ENCODE measurements around the gene SLC48A1. TPM values are rescaled to one million over a fixed set of nuclear protein-coding genes. Genes with fewer than 3 reads are reported as not detected.
A peak's percentile ranks its signal among the peaks of the same experiment; 100 is the strongest.

The SLC48A1 gene
- total RNA-seq, 2 experiments from 2014 or later, result 7.0 to 8.1 TPM

DNA sequence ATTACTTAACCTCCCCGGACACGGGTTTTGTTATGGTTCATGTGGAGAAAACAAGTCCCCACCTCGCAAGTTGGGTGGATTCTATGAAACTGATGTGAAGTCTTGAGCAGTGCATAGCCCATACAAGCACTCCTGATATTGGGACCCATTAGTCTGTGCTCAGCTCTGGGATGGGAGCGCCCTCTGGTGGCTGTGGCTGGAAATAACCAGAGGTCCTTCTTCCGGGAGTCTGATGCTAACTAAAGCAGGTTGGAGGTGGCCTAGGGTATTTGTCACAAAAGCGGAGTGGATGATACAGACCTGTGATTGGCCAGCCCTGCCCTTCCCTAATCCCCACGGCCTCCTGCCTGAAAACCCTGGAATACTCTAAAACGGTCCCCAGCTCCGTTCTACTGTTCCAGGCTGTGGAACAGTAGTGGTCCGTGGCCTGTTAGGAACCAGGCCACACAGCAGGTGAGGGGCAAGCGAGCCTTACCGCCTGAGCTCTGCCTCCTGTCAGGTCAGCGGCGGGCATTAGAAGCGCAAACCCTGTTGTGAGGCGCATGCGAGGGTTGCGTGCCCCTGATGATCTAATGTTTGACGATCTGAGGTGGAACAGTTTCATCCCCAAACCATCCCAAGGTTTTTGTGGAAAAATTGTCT lies 6.4 kb downstream of the SLC48A1 start:
- Mint-ChIP-seq H3K36me3 (ENCODE audit: low read depth) (peaks cover 15% of the 10 kb centered on the region), H3K27me3 (ENCODE audit: low read depth) (no peaks in the 10 kb centered on the region), H3K4me3 (no peak overlapping the region), H3K9me3 (ENCODE audit: insufficient read depth) (no peaks in the 10 kb centered on the region), H3K4me1 (ENCODE audit: low read depth) (peaks cover 44% of the 10 kb centered on the region), H3K27ac (peak overlapping the region; percentile 47)
- ChIA-PET CTCF (interaction anchor here (0.7 to 18.4 kb wide), 15 partner anchors 9 to 126 kb away, joined by 3 to 646 read pairs (median 4); partner anchors contain the start of gene VDR), POLR2A (interaction anchor here (0.6 to 1.4 kb wide), 3 partner anchors 24 to 34 kb away, joined by 3 to 5 read pairs (median 5); no protein-coding TSS in a partner anchor)
- ATAC-seq (peak; percentile 91), DNase-seq (peak; percentile 94)

DNA sequence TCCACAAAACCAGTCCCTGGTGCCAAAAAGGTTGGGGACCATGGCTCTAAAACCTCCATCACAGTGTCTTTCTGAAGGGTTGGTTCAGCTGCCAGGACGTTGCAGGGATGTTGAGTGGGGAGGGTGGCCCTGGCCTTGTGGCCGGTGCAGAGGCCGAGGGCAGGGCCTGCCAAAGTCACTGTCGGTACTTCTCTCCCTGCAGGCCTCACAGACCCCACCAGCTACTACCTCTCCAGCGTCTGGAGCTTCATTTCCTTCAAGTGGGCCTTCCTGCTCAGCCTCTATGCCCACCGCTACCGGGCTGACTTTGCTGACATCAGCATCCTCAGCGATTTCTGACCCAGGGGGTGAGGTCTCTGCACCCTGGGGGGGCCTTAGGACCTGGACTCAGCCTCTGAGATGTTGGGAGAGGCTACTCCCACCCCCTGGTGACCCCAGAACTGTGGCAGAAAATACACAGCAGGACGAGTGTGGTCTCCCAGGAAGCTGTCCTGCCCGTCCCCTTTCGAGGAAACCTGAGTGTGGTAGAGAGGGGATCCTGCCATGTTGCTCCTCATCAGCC lies 7.0 kb downstream of the SLC48A1 start:
- POLR2A ChIA-PET, result interaction anchor here (0.6 to 1.2 kb wide), 2 partner anchors 25 to 30 kb away, joined by 3 to 5 read pairs; no protein-coding TSS in a partner anchor
- Mint-ChIP-seq H3K9me3 (ENCODE audit: insufficient read depth) (no peaks in the 10 kb centered on the region), H3K27ac (peak overlapping the region; percentile 30), H3K4me1 (ENCODE audit: low read depth) (peaks cover 39% of the 10 kb centered on the region), H3K27me3 (ENCODE audit: low read depth) (no peaks in the 10 kb centered on the region), H3K4me3 (no peak overlapping the region), H3K36me3 (ENCODE audit: low read depth) (peaks cover 21% of the 10 kb centered on the region)
- ATAC-seq (no peak), DNase-seq (no peak)
- CTCF ChIA-PET, result interaction anchor here (0.9 to 18.4 kb wide), 12 partner anchors 9 to 125 kb away, joined by 3 to 646 read pairs (median 16); partner anchors contain the start of gene VDR

DNA sequence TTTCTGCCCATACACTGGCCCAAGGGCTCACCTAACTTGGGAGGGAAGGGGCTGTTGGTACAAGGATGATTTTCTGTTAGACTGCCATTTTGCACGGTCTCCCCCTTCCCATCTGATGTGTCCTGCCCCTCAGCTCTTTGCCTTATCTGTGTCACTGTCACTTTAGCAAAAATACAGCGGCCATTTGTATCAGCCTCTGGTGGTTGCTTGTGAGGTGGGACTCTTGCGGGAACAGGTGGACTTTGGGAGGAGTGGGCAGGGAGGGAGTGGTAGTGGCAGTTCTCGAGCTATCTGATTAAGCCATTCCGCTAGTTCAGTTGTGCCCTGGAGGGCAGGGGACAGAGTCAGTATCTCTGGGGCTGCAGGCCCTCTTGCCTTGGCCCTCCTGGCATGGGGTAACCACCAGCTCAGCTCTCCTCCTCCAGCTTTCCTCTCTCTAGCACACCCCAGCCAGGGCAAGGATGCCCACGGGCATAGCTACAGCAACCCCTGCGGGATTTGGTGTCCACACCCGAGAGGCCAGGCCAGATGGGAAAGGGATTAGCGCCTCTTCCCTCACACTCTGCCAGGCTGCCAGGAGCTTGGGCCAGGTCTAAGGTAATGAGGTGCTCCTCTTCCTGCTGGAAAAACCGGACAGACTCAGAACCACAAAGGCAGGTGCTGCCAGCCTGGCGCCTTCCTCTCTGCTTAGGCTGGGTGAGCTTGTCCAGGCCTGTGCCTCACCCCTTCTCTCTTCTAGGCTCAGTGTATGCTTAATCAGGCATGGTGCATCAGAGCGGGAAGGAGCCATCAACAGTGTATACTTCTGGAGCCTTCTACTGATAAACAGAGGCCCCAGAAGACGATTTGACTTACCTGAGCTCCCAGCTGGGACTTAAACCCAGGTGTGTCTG lies 8.7 kb downstream of the SLC48A1 start:
- H3K4me1 Mint-ChIP-seq (ENCODE audit: low read depth), result peaks cover 27% of the 10 kb centered on the region
- DNase-seq (no peak), ATAC-seq (no peak)
- peak overlapping the region; percentile 13 for H3K27ac Mint-ChIP-seq
- POLR2A ChIA-PET, result interaction anchor here (0.6 to 1.3 kb wide), 4 partner anchors 9 to 52 kb away, joined by 3 to 4 read pairs (median 4); no protein-coding TSS in a partner anchor
- H3K27me3 Mint-ChIP-seq (ENCODE audit: low read depth), result no peaks in the 10 kb centered on the region
- no peak overlapping the region for H3K4me3 Mint-ChIP-seq
- CTCF ChIA-PET, result interaction anchor here (0.8 to 18.4 kb wide), 11 partner anchors 11 to 65 kb away, joined by 3 to 646 read pairs (median 7); no protein-coding TSS in a partner anchor
- H3K9me3 Mint-ChIP-seq (ENCODE audit: insufficient read depth), result no peaks in the 10 kb centered on the region
- H3K36me3 Mint-ChIP-seq (ENCODE audit: low read depth), result peaks cover 37% of the 10 kb centered on the region

DNA sequence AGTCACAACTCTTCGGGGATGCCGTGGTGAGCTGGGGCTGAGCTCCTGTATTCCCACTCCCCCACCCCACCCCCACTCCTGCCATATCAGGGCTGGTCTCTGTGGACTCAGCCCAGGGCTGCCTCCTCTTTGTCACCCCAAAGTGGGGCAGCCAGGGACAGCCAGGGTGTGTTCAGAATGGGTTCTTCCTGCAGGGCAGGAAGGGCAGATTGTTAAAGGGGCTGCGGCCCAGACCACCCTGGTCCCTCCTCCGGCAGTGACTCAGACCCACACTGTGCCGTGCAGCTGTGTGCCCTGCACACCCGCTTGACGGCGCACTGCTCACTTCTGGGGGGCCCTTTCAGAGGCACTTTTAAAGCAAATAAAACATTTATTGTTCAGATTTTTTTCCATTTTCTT lies 9.3 kb downstream of the SLC48A1 start:
- ChIA-PET POLR2A (interaction anchor here (0.7 kb wide), 1 partner anchor 41 kb away, joined by 3 read pairs; no protein-coding TSS in a partner anchor), CTCF (interaction anchor here (0.8 to 18.4 kb wide), 9 partner anchors 11 to 66 kb away, joined by 3 to 646 read pairs (median 7); no protein-coding TSS in a partner anchor)
- H3K36me3 Mint-ChIP-seq (ENCODE audit: low read depth), result peaks cover 43% of the 10 kb centered on the region
- H3K27me3 Mint-ChIP-seq (ENCODE audit: low read depth), result no peaks in the 10 kb centered on the region
- no peak for ATAC-seq
- H3K4me3 Mint-ChIP-seq, result no peak overlapping the region
- H3K9me3 Mint-ChIP-seq (ENCODE audit: insufficient read depth), result no peaks in the 10 kb centered on the region
- H3K27ac Mint-ChIP-seq, result peak overlapping the region; percentile 77
- no peak for DNase-seq
- H3K4me1 Mint-ChIP-seq (ENCODE audit: low read depth), result peaks cover 22% of the 10 kb centered on the region

DNA sequence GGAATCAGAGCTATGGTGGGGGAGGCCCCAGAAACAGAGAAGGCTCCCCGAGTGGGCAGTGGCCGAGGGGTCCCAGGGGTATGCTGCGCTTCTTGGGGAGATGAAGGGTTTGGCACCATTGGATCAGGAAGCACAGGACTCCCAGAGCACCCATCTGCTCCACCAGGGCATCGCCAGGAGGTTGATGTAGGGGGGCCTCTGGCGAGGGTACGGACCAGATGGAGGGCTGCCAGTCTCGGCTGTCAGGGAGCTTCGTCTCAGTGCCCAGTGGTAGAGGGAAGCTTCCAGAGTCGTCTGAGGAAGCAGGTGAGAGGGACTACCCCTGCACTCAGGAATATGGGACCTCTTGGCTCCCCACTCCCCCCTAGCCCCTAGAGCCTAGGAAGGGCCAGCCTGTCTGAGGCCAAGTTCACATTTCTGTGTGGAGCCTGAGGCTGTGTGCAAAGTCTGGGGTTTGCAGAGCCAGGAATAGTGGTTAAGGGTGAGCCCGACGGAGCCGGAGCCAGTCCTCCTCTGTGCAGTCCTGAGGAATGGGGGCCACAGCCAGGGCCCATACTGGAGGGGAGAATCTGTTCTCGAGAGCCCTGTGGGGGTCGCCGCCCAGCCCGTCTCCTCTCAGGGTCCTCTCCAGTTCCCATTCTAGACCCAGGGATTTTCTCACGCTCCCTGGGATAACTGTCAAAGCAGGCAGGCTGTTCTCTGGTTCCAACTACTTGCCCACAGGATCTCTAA lies 10.2 kb downstream of the SLC48A1 start:
- Mint-ChIP-seq H3K36me3 (ENCODE audit: low read depth) (peaks cover 51% of the 10 kb centered on the region), H3K27ac (peak overlapping the region; percentile 77), H3K4me3 (no peak overlapping the region), H3K27me3 (ENCODE audit: low read depth) (no peaks in the 10 kb centered on the region), H3K9me3 (ENCODE audit: insufficient read depth) (no peaks in the 10 kb centered on the region), H3K4me1 (ENCODE audit: low read depth) (peaks cover 15% of the 10 kb centered on the region)
- DNase-seq (no peak), ATAC-seq (no peak)
- ChIA-PET CTCF (interaction anchor here (1.9 to 9.4 kb wide), 3 partner anchors 18 to 52 kb away, joined by 7 to 144 read pairs (median 24); no protein-coding TSS in a partner anchor), POLR2A (interaction anchor here (0.5 kb wide), 1 partner anchor 371 kb away, joined by 3 read pairs; no protein-coding TSS in a partner anchor)

DNA sequence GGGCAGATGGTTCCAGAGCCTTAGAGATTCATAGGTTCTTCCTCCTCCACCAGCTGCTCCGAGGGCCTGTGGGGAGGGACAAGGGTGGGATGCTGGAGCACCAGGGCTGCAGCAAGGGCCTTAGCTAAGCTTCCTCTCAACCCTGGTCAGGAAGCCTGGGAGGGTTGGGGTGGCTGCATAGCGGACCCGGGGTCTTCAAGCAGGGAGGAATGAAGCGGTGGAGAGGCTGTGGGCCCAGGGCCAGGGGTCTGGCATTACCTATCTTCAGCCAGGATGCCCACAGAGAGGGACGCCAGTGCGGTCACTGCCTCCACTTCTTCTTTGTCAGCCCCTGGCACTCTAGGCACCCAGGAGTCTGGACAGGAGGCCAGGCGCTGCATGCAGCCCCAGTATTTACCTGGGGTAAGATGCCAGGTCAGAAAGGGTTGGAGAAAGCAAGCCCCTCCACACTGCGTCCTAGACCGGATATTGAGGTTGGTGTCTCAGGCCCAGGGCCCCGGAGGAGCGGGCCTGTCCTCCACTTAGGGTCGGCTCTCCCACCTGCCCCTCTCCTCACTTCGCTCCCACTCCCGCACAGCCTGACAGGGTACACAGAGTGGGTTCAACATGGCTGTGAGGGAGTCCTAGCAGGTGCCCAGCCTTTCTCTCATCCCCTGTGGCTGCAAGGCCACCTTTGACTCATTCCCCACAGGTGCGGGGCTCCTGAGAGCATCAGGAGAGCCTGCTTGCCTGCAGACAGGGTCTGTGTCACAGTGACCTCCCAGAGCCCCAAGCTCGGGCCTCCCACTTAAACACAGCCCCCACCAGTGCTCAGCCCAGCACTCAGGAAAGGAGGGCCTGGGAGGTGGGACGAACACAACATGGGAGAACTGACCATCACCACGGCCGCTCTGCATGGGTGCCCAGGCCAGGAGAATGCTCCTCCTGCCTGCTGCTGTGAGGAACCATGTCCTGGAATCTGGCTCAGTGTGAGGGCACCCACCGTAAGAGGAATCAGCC lies 11.1 kb downstream of the SLC48A1 start:
- Mint-ChIP-seq H3K36me3 (ENCODE audit: low read depth) (peaks cover 61% of the 10 kb centered on the region), H3K27me3 (ENCODE audit: low read depth) (no peaks in the 10 kb centered on the region), H3K27ac (peak overlapping the region; percentile 49), H3K4me3 (no peak overlapping the region), H3K9me3 (ENCODE audit: insufficient read depth) (no peaks in the 10 kb centered on the region), H3K4me1 (ENCODE audit: low read depth) (peaks cover 11% of the 10 kb centered on the region)
- DNase-seq (no peak), ATAC-seq (no peak)
- ChIA-PET POLR2A (no interaction called here), CTCF (interaction anchor here (1.0 kb wide), 1 partner anchor 53 kb away, joined by 4 read pairs; no protein-coding TSS in a partner anchor)

DNA sequence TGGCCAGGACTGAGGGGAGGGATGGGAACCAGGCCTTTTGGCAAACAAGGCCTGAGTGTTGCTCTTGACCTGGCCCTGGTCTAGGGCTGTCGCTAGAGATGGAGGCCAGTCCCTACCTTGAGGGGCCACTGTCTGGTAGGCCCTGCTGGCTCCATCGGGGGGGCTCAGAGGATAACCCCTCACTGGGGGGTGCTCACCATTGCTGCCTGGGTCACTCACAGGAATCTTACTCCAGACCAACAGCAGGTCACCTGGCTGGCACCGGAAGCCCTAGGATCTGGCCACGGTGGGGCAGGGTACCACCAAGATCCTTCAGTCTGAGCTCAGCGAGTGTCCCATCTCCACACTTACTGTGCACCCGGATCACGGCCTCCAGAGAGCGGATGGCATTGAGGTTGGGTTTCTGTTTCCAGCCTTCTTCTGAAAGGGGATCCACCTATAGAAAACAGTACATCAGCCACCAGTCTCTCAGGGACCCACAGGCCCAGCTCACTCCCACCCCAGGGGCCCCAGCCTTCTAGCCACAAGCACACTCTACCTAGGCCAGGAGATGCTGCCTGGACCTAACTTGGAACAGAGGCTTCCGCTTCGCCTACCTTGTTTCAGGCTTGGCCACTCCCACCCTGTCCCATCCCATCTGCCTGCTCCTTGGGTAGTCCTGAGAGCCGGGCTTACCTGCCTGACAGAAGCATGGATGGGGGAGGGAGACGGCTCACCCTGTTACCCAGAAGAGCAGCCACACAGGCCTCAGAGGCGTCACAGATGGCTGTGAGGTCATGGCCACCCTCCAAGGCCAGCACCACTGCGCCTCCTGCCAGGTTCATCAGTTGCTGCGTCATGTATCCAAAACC lies 12.2 kb downstream of the SLC48A1 start:
- peaks cover 64% of the 10 kb centered on the region for H3K36me3 Mint-ChIP-seq (ENCODE audit: low read depth)
- ATAC-seq, result no peak
- CTCF ChIA-PET, result interaction anchor here (0.9 to 1.1 kb wide), 3 partner anchors 31 to 52 kb away, joined by 3 to 4 read pairs (median 3); no protein-coding TSS in a partner anchor
- H3K4me1 Mint-ChIP-seq (ENCODE audit: low read depth), result peaks cover 4% of the 10 kb centered on the region
- no peak overlapping the region for H3K27ac Mint-ChIP-seq
- no peak for DNase-seq
- H3K4me3 Mint-ChIP-seq, result no peak overlapping the region
- POLR2A ChIA-PET, result interaction anchor here (0.6 kb wide), 1 partner anchor 78 kb away, joined by 3 read pairs; no protein-coding TSS in a partner anchor
- no peaks in the 10 kb centered on the region for H3K9me3 Mint-ChIP-seq (ENCODE audit: insufficient read depth)
- H3K27me3 Mint-ChIP-seq (ENCODE audit: low read depth), result no peaks in the 10 kb centered on the region

DNA sequence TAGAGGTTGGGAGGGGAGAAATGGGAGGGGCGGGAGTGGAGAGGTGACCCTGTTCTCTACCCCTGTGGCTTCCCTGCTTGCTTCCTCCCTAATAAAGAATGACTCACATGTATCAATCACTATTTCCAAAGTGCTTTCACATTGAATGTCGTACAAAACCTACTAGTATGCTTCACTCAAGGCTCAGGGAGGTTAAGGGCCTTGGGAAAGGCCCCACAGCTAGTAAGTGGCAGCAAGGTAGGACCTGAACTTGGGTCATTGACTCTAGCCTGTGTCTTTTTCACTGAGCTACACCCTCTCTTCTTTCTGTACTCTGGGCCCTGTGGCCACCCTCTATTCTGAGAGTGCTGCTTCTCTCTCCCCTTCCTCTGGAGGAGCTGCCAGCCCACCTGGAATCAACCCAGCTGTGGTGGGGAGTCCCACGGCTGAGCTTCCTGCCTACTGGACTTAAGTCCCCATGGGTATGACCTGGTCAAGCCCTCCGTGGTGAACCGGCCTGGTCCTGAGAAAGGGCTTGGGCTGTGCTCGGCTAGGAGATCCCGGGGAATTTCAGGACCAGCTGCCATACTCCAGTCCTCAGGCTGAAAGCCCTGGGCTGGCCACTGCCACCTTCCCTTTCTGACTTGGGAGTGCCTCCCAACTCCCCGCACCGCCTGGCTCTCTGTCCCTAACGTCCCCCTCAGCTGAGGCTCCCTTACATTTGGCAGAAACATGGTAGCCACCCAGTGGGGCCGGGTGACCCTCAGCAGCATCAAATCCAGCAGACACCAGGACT lies 13.0 kb downstream of the SLC48A1 start:
- DNase-seq (no peak), ATAC-seq (no peak)
- Mint-ChIP-seq H3K36me3 (ENCODE audit: low read depth) (peaks cover 71% of the 10 kb centered on the region), H3K27ac (peak overlapping the region; percentile 34), H3K4me1 (ENCODE audit: low read depth) (peaks cover 4% of the 10 kb centered on the region), H3K4me3 (no peak overlapping the region), H3K27me3 (ENCODE audit: low read depth) (no peaks in the 10 kb centered on the region), H3K9me3 (ENCODE audit: insufficient read depth) (no peaks in the 10 kb centered on the region)
- ChIA-PET POLR2A (interaction anchor here (1.4 kb wide), 1 partner anchor 22 kb away, joined by 4 read pairs; no protein-coding TSS in a partner anchor), CTCF (interaction anchor here (0.9 to 1.6 kb wide), 3 partner anchors 31 to 43 kb away, joined by 3 to 5 read pairs (median 3); no protein-coding TSS in a partner anchor)
